IMR-90 (cell line): ENCODE measurements around the gene DRD3.

Experiments
- BHLHE40 ChIP-seq: fragments of 150-350 bp; IDR thresholded peaks from 2 replicates; pipeline ENCODE4 v1.6.1; 2016; ENCODE audit warnings: mild to moderate bottlenecking, low read depth, low read length
- CHD1 ChIP-seq: IDR thresholded peaks from 2 replicates; pipeline ENCODE4 v1.6.1; 2012; ENCODE audit warnings: low read depth, low read length, improper control_type of control experiment
- ELK1 ChIP-seq: fragments of 150-350 bp; IDR thresholded peaks from 2 replicates; pipeline ENCODE4 v1.6.1; 2016; ENCODE audit warnings: low read depth, mild to moderate bottlenecking, low read length, moderate library complexity, borderline replicate concordance
- MAFK ChIP-seq: IDR thresholded peaks from 2 replicates; pipeline ENCODE4 v1.6.1; 2012; ENCODE audit warnings: low read depth, low read length, improper control_type of control experiment
- POLR2A ChIP-seq: IDR thresholded peaks from 2 replicates; pipeline ENCODE4 v1.6.1; 2012; ENCODE audit warnings: mild to moderate bottlenecking, low read depth, low read length
- RAD21 ChIP-seq: IDR thresholded peaks from 2 replicates; pipeline ENCODE4 v1.6.1; 2012; ENCODE audit warnings: low read length, improper control_type of control experiment
- RCOR1 ChIP-seq: IDR thresholded peaks from 2 replicates; pipeline ENCODE4 v1.6.1; 2012; ENCODE audit warnings: mild to moderate bottlenecking, low read length, improper control_type of control experiment; ENCODE audit not compliant: insufficient replicate concordance
- RFX5 ChIP-seq: IDR thresholded peaks from 2 replicates; pipeline ENCODE4 v1.8.0; 2012; ENCODE audit warnings: low read depth, mild to moderate bottlenecking, low read length, moderate library complexity
- SMC3 ChIP-seq: fragments of 150-350 bp; IDR thresholded peaks from 2 replicates; pipeline ENCODE4 v1.6.1; 2016; ENCODE audit warnings: low read depth, mild to moderate bottlenecking, antibody characterized with exemption, low read length, moderate library complexity
- TF ChIP-seq, protein P1 (sequence below): conservative IDR thresholded peaks from 2 replicates; pipeline ENCODE4 v1.5.1; 2012; ENCODE audit warnings: mild to moderate bottlenecking, low read depth, low read length, improper control_type of control experiment
- TF ChIP-seq, protein P2 (sequence below): fragments of 150-350 bp; IDR thresholded peaks from 2 replicates; pipeline ENCODE4 v1.6.1; 2017; ENCODE audit warnings: mild to moderate bottlenecking, antibody characterized with exemption, low read length, low read depth

- TF ChIP-seq, protein P1, sequence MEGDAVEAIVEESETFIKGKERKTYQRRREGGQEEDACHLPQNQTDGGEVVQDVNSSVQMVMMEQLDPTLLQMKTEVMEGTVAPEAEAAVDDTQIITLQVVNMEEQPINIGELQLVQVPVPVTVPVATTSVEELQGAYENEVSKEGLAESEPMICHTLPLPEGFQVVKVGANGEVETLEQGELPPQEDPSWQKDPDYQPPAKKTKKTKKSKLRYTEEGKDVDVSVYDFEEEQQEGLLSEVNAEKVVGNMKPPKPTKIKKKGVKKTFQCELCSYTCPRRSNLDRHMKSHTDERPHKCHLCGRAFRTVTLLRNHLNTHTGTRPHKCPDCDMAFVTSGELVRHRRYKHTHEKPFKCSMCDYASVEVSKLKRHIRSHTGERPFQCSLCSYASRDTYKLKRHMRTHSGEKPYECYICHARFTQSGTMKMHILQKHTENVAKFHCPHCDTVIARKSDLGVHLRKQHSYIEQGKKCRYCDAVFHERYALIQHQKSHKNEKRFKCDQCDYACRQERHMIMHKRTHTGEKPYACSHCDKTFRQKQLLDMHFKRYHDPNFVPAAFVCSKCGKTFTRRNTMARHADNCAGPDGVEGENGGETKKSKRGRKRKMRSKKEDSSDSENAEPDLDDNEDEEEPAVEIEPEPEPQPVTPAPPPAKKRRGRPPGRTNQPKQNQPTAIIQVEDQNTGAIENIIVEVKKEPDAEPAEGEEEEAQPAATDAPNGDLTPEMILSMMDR = no peak
- no peak for TF ChIP-seq POLR2A
- no peak for TF ChIP-seq RCOR1
- no peak for TF ChIP-seq ELK1
- no peak for TF ChIP-seq RFX5
- no peak for TF ChIP-seq MAFK
- TF ChIP-seq CHD1 = no peak
- TF ChIP-seq BHLHE40 = no peak
- TF ChIP-seq RAD21 = no peak
- TF ChIP-seq, protein P2, sequence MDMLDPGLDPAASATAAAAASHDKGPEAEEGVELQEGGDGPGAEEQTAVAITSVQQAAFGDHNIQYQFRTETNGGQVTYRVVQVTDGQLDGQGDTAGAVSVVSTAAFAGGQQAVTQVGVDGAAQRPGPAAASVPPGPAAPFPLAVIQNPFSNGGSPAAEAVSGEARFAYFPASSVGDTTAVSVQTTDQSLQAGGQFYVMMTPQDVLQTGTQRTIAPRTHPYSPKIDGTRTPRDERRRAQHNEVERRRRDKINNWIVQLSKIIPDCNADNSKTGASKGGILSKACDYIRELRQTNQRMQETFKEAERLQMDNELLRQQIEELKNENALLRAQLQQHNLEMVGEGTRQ = no peak
- TF ChIP-seq SMC3 = no peak
Measured at GRCh38 chr3:114083112-114083511, 95.7 kb downstream of the DRD3 start.
